Caco-2 (cell line): Measurements from ENCODE around the gene SEZ6. TPM values are rescaled to one million over a fixed set of nuclear protein-coding genes. Genes with fewer than 3 reads are reported as not detected.

Source experiments
- BruUV-seq: library from RNA; stranded (reverse); fragments of 400-500 nt; replicated peaks from 2 replicates; lab custom pipeline; 2021; lab: Mats Ljungman, UMichigan
- CTCF ChIA-PET: fragments of 300-600 bp; sonication (Branson Sonifier 250); formaldehyde crosslinking; loops from one replicate; lab custom pipeline; 2022; ENCODE audit warnings: antibody characterized with exemption; lab: Charles Lee
- POLR2A ChIA-PET: fragments of 300-600 bp; sonication (Branson Sonifier 250); formaldehyde crosslinking; loops from one replicate; lab custom pipeline; 2022; ENCODE audit warnings: antibody characterized with exemption; lab: Charles Lee
- DNase-seq, 2 experiments: peaks; one replicate each; pipeline versions ENCODE4 v3.0.0 to v3.0.0-alpha.2; 2020 to 2022
- H3K27me3 ChIP-seq: replicated peaks from 2 replicates; pipeline ENCODE4 v1.6.0; 2011; ENCODE audit warnings: low read length; ENCODE audit not compliant: control insufficient read depth, insufficient read depth
- H3K36me3 ChIP-seq: 2 replicates; pipeline ENCODE4 v1.5.1; 2011; ENCODE audit warnings: low read length; ENCODE audit not compliant: control insufficient read depth, insufficient read depth
- H3K4me1 ChIP-seq: fragments of 250-450 bp; sonication (Bioruptor Pico); 2 replicates; pipeline ENCODE4 v1.5.1; 2020; ENCODE audit warnings: mild to moderate bottlenecking
- H3K4me3 ChIP-seq: 2 replicates; pipeline ENCODE4 v1.5.1; 2011; ENCODE audit warnings: low read depth, mild to moderate bottlenecking, control low read depth, low read length
- H3K9me3 ChIP-seq: fragments of 250-450 bp; sonication (Bioruptor Pico); 2 replicates; pipeline ENCODE4 v1.5.1; 2020; ENCODE audit warnings: mild to moderate bottlenecking, moderate library complexity
- H3K27ac Mint-ChIP-seq: one replicate; pipeline ENCODE4 v1.8.0; 2022; ENCODE audit warnings: mixed read lengths; ENCODE audit not compliant: unreplicated experiment
- H3K27me3 Mint-ChIP-seq: one replicate; pipeline ENCODE4 v1.8.0; 2022; ENCODE audit warnings: mixed read lengths; ENCODE audit not compliant: insufficient read depth, unreplicated experiment
- H3K36me3 Mint-ChIP-seq: one replicate; pipeline ENCODE4 v1.8.0; 2022; ENCODE audit warnings: mild to moderate bottlenecking, mixed read lengths; ENCODE audit not compliant: insufficient read depth, unreplicated experiment
- H3K4me1 Mint-ChIP-seq: one replicate; pipeline ENCODE4 v1.8.0; 2022; ENCODE audit warnings: low read depth, mixed read lengths; ENCODE audit not compliant: unreplicated experiment
- H3K4me3 Mint-ChIP-seq: one replicate; pipeline ENCODE4 v1.8.0; 2022; ENCODE audit warnings: mild to moderate bottlenecking, moderate library complexity, mixed read lengths; ENCODE audit not compliant: unreplicated experiment
- H3K9me3 Mint-ChIP-seq: one replicate; pipeline ENCODE4 v1.8.0; 2022; ENCODE audit warnings: mixed read lengths; ENCODE audit not compliant: unreplicated experiment
- CTCF ChIP-seq, 2 experiments: fragments of 200-600 bp in 1 of 2; IDR thresholded peaks; 1 replicate in 1 of 2; 2 replicates in 1 of 2; pipeline versions ENCODE4 v1.5.1 to v1.8.0; 2011 to 2022; ENCODE audit warnings: antibody characterized with exemption in 1 of 2, control low read depth in 1 of 2, inconsistent platforms in 1 of 2, low read depth in 1 of 2, low read length in 1 of 2, mild to moderate bottlenecking in 1 of 2, moderate library complexity in 1 of 2; ENCODE audit not compliant: insufficient read depth in 1 of 2, severe bottlenecking in 1 of 2, unreplicated experiment in 1 of 2
- intact Hi-C: fragments of 100-400 bp; cut with micrococcal nuclease; formaldehyde crosslinking; loops from one replicate; pipeline ENCODE4 v1.10.0; 2022; ENCODE audit not compliant: unreplicated experiment
- total RNA-seq: library from RNA; stranded (reverse); gene quantifications from 2 replicates; pipeline ENCODE4 v1.2.3, GENCODE V29; 2022

The SEZ6 gene
- total RNA-seq, 1 experiment from 2014 or later = not detected

- POLR2A ChIA-PET = no interaction called here
- H3K4me1 Mint-ChIP-seq = no peaks in the 10 kb centered on the region
- intact Hi-C loops = no loop called here
- H3K9me3 Mint-ChIP-seq = no peaks in the 10 kb centered on the region
- 0 out of 2 replicates have a peak, but pooled peaks cover 5% of the 10 kb centered on the region for H3K4me1 ChIP-seq
- no TSS peak for BruUV-seq
- no peak overlapping the region for H3K4me3 ChIP-seq
- CTCF ChIA-PET = interaction anchor here (0.6 kb wide), 1 partner anchor 64 kb away, joined by 4 read pairs; no protein-coding TSS in a partner anchor
- no peaks in the 10 kb centered on the region for H3K9me3 ChIP-seq
- no peak overlapping the region for H3K4me3 Mint-ChIP-seq
- no peak for TF ChIP-seq CTCF (IDR thresholded peaks at IDR 0.05; ENCODE audit: insufficient read depth in 1 of 2, low read depth in 1 of 2, low read length in 1 of 2, severe bottlenecking in 1 of 2, unreplicated experiment in 1 of 2)
- no peak for DNase-seq
- no peaks in the 10 kb centered on the region; the same call in 1 of the 2 replicates for H3K27me3 ChIP-seq
- no peaks in the 10 kb centered on the region for H3K36me3 Mint-ChIP-seq
- no peaks in the 10 kb centered on the region for H3K36me3 ChIP-seq
- peaks cover 2% of the 10 kb centered on the region for H3K27me3 Mint-ChIP-seq
- no peak overlapping the region for H3K27ac Mint-ChIP-seq
Measured at GRCh38 chr17:29051731-29052130, 45.9 kb upstream of the SEZ6 start.

GRCh38 chr17:29051194-29051593 lies 45.4 kb upstream of the SEZ6 start:
- H3K27me3 ChIP-seq = no peaks in the 10 kb centered on the region; the same call in 1 of the 2 replicates
- POLR2A ChIA-PET = no interaction called here
- no peaks in the 10 kb centered on the region for H3K36me3 ChIP-seq
- H3K9me3 Mint-ChIP-seq = no peaks in the 10 kb centered on the region
- CTCF ChIA-PET = interaction anchor here (0.6 kb wide), 1 partner anchor 65 kb away, joined by 4 read pairs; no protein-coding TSS in a partner anchor
- no peaks in the 10 kb centered on the region for H3K9me3 ChIP-seq
- peaks cover 3% of the 10 kb centered on the region for H3K4me1 Mint-ChIP-seq
- no peak for DNase-seq
- H3K4me1 ChIP-seq = 0 out of 2 replicates have a peak, but pooled peaks cover 5% of the 10 kb centered on the region
- H3K4me3 ChIP-seq = no peak overlapping the region
- H3K27me3 Mint-ChIP-seq = peaks cover 5% of the 10 kb centered on the region
- H3K36me3 Mint-ChIP-seq = no peaks in the 10 kb centered on the region
- BruUV-seq = no TSS peak
- intact Hi-C loops = no loop called here
- no peak overlapping the region for H3K4me3 Mint-ChIP-seq
- H3K27ac Mint-ChIP-seq = no peak overlapping the region
- TF ChIP-seq CTCF (IDR thresholded peaks at IDR 0.05; ENCODE audit: insufficient read depth in 1 of 2, low read depth in 1 of 2, low read length in 1 of 2, severe bottlenecking in 1 of 2, unreplicated experiment in 1 of 2) = no peak

GRCh38 chr17:29050176-29050575 lies 44.3 kb upstream of the SEZ6 start:
- Mint-ChIP-seq H3K27me3 (peaks cover 5% of the 10 kb centered on the region), H3K4me3 (no peak overlapping the region), H3K27ac (no peak overlapping the region), H3K4me1 (peaks cover 10% of the 10 kb centered on the region), H3K36me3 (no peaks in the 10 kb centered on the region), H3K9me3 (no peaks in the 10 kb centered on the region)
- Histone ChIP-seq H3K4me1 (0 out of 2 replicates have a peak, but pooled peaks cover 5% of the 10 kb centered on the region), H3K36me3 (no peaks in the 10 kb centered on the region), H3K4me3 (no peak overlapping the region), H3K27me3 (no peaks in the 10 kb centered on the region), H3K9me3 (no peaks in the 10 kb centered on the region)
- intact Hi-C loops = no loop called here
- POLR2A ChIA-PET = no interaction called here
- DNase-seq = no peak
- TF ChIP-seq CTCF (IDR thresholded peaks at IDR 0.05; ENCODE audit: insufficient read depth in 1 of 2, low read depth in 1 of 2, low read length in 1 of 2, severe bottlenecking in 1 of 2, unreplicated experiment in 1 of 2) = no peak
- CTCF ChIA-PET = interaction anchor here (0.9 kb wide), 1 partner anchor 85 kb away, joined by 5 read pairs; no protein-coding TSS in a partner anchor
- BruUV-seq = no TSS peak
